ENCODE measurements around the gene GLT8D2. TPM values are rescaled to one million over a fixed set of nuclear protein-coding genes. Genes with fewer than 3 reads are reported as not detected.

Gene GLT8D2, protein sequence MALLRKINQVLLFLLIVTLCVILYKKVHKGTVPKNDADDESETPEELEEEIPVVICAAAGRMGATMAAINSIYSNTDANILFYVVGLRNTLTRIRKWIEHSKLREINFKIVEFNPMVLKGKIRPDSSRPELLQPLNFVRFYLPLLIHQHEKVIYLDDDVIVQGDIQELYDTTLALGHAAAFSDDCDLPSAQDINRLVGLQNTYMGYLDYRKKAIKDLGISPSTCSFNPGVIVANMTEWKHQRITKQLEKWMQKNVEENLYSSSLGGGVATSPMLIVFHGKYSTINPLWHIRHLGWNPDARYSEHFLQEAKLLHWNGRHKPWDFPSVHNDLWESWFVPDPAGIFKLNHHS
- 13.5 TPM for total RNA-seq

DNA sequence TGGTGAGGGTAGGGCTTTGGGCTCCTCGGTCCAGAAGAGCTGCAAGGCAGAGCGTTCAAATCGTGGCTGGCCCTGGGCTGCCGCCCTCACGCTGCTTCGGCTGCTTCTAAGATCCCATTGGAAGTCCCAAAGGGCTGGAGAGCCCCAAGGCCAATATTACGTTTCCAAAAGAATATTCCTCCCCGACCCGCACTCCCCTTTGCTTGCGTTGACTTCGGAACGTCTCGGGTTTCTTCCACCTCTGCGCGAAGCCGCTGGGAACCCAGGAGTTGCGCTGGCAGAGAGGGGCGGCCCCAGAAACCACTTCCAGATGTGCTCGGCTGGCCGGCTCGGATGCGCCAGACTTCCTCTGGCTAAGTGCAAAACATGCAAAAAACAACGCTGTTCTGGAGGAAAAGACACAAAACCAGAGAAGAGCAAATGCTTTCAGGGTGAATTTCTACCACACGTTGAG lies at the start of gene GLT8D2:
TSS of gene GLT8D2 (minus strand) at position 285 of the 454 bp plus-strand sequence. CDS start 30,539 bp downstream, outside the sequence.

DNA sequence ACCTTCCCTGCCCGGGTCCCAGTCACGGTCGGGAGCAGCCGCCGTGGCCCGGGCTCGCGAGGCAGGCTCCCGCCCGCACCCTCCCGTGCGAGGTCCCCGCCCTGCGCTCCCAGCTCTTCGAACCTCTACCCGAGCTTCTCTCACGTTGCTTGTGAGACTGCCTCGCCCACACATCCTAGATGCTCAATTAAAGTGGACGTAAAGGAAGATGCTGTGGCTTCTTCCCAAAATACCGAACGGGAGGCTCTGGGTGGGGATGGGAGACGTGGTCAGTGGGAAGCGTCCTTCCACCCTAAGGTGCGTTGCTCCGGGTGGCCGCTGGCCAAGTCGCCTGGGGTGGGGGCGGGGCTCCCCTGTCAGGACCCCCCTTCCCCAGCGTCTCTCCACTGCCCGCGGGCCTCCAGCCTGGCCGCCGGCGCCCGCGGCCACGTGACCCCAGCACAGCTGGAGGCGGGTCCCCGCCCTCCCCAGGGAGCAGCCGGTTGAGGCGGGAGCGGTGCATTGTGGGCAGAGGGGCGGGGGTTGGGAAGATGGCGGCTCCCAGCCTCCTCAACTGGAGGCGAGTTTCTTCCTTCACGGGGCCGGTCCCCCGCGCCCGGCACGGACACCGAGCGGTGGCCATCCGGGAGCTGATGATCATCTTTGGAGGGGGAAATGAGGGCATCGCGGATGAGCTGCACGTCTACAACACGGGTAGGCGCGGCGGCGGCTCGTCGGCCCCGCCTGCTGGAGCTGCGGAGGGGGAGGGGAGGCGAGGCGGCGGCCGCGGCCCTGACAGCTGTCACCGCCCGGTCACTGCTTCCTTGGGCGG lies 14.2 kb upstream of the GLT8D2 start, which contains the start of gene HCFC2:
TSS of gene HCFC2 (plus strand) at position 501 of the 811 bp plus-strand sequence. CDS start at position 531, 30 bp downstream.

DNA sequence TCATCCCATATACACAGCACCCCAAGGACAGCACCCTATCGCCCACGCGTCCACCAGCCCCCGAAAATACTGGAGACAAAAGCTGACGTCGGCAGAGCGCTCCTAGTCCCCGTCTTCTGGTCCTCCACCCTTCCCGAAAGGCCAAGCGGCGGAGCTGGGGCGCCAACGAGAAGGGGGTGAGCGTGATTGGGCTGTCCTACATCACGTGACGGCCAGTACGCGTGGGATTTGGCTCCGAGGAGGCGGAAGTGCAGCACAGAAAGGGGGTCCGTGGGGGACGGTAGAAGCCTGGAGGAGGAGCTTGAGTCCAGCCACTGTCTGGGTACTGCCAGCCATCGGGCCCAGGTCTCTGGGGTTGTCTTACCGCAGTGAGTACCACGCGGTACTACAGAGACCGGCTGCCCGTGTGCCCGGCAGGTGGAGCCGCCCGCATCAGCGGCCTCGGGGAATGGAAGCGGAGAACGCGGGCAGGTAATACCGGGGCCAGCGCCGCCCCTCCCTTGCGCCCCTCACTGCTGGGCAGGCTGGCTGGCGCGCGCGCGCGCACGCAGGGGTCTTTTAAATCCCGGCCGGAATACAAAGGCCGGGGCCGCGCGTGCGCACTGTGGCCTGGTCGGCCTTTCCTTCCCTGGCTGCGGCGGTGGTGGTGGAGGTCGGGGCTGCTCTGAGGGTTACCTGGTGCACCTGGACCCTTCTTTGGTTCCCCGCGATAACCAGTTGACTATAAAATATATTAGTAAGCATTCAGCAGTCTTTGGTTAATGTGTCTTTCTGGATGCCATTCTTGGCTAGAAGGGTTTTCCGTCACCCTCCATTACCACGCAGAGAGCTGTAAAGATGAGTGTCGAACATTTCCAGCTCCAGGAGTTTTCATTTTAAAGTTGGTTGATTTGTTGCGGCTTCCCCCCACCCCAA lies 84.1 kb downstream of the GLT8D2 start, which contains the start of gene TDG:
TSS of gene TDG (plus strand) at position 283 of the 915 bp plus-strand sequence. CDS start at position 449, 166 bp downstream.

Other genes with a start within 250 kb of the GLT8D2 start
- 33.2 TPM for gene NT5DC3, start 209.0 kb downstream of the GLT8D2 start, total RNA-seq
- 158 TPM for gene HSP90B1, start 119.8 kb downstream of the GLT8D2 start, total RNA-seq
- gene TDG, start 84.3 kb downstream of the GLT8D2 start, total RNA-seq: 62.6 TPM
- gene HCFC2, start 14.3 kb upstream of the GLT8D2 start, total RNA-seq: 82.0 TPM
- gene NFYB, start 88.0 kb upstream of the GLT8D2 start, total RNA-seq: 43.8 TPM
- gene TXNRD1, start 165.6 kb upstream of the GLT8D2 start, total RNA-seq: 89.2 TPM